A673 (cell line): Measurements from ENCODE around the gene TAF3. TPM values are rescaled to one million over a fixed set of nuclear protein-coding genes. Genes with fewer than 3 reads are reported as not detected.

Source experiments
- BruUV-seq: library from RNA; stranded (reverse); fragments of 400-500 nt; replicated peaks from 2 replicates; lab custom pipeline; 2021; lab: Mats Ljungman, UMichigan
- CTCF ChIA-PET: fragments of 300-600 bp; sonication (Branson Sonifier 250); formaldehyde crosslinking; loops from one replicate; lab custom pipeline; 2022; ENCODE audit warnings: antibody characterized with exemption; lab: Charles Lee
- POLR2A ChIA-PET: fragments of 300-600 bp; sonication (Branson Sonifier 250); formaldehyde crosslinking; loops from one replicate; lab custom pipeline; 2022; ENCODE audit warnings: antibody characterized with exemption; ENCODE audit not compliant: low non-redundant PET; lab: Charles Lee
- DNase-seq: peaks from one replicate; pipeline ENCODE4 v3.0.0-alpha.2; 2015; ENCODE audit warnings: low spot score
- H3K27ac ChIP-seq: fragments of 200-600 bp; sonication (generic); 2 replicates; pipeline ENCODE4 v1.5.1; 2016; ENCODE audit warnings: mixed run types, low read depth, mild to moderate bottlenecking, mixed read lengths, antibody characterized with exemption, low read length; ENCODE audit not compliant: poor library complexity, severe bottlenecking
- H3K27me3 ChIP-seq: fragments of 200-600 bp; sonication (generic); replicated peaks from 2 replicates; pipeline ENCODE4 v1.6.1; 2017; ENCODE audit warnings: mixed run types, low read depth, mild to moderate bottlenecking, mixed read lengths, antibody characterized with exemption, low read length; ENCODE audit not compliant: insufficient read depth, poor library complexity
- H3K36me3 ChIP-seq: fragments of 200-600 bp; sonication (generic); 2 replicates; pipeline ENCODE4 v1.6.1; 2016; ENCODE audit warnings: mixed run types, mild to moderate bottlenecking, mixed read lengths, antibody characterized with exemption, low read length; ENCODE audit not compliant: insufficient read depth, poor library complexity, severe bottlenecking
- H3K4me1 ChIP-seq: fragments of 200-600 bp; sonication (generic); 2 replicates; pipeline ENCODE4 v1.6.1; 2017; ENCODE audit warnings: mixed run types, mild to moderate bottlenecking, mixed read lengths, antibody characterized with exemption, low read length; ENCODE audit not compliant: insufficient read depth, poor library complexity, severe bottlenecking
- H3K4me3 ChIP-seq: fragments of 200-600 bp; sonication (generic); 2 replicates; pipeline ENCODE4 v1.5.1; 2016; ENCODE audit warnings: low read depth, mixed run types, mild to moderate bottlenecking, mixed read lengths, low read length; ENCODE audit not compliant: poor library complexity, severe bottlenecking
- H3K9me3 ChIP-seq: fragments of 200-600 bp; sonication (generic); 2 replicates; pipeline ENCODE4 v1.6.1; 2016; ENCODE audit warnings: mixed run types, low read depth, mild to moderate bottlenecking, mixed read lengths, antibody characterized with exemption, low read length; ENCODE audit not compliant: poor library complexity, severe bottlenecking
- CTCF ChIP-seq: fragments of 300-800, 200-600 bp; sonication (generic); conservative IDR thresholded peaks from 2 replicates; pipeline ENCODE4 v1.5.1; 2017; ENCODE audit warnings: low read depth, mild to moderate bottlenecking, antibody characterized with exemption, low read length, moderate library complexity, mixed read lengths
- EZH2 ChIP-seq: fragments of 200-600 bp; sonication (generic); IDR thresholded peaks from 2 replicates; pipeline ENCODE4 v1.6.1; 2017; ENCODE audit warnings: borderline replicate concordance, low read depth, mild to moderate bottlenecking, mixed read lengths, antibody characterized with exemption, low read length; ENCODE audit not compliant: poor library complexity, severe bottlenecking
- intact Hi-C: fragments of 100-400 bp; cut with micrococcal nuclease; formaldehyde crosslinking; loops from one replicate; pipeline ENCODE4 v1.10.0; 2022; ENCODE audit not compliant: unreplicated experiment
- total RNA-seq: library from RNA; stranded (reverse); gene quantifications from 2 replicates; pipeline ENCODE4 v1.2.3, GENCODE V29; 2021

TAF3 gene
- total RNA-seq, 1 experiment from 2014 or later = 14.0 TPM

- H3K4me1 ChIP-seq = peaks cover 10% of the 10 kb centered on the region
- CTCF ChIA-PET = no interaction called here
Observed at GRCh38 chr10:7956508-7956907, 138.2 kb downstream of the TAF3 start.

GRCh38 chr10:7957591-7957990, 139.3 kb downstream of the TAF3 start:
- Histone ChIP-seq H3K4me1 (peaks cover 10% of the 10 kb centered on the region), H3K4me3 (no peak overlapping the region), H3K9me3 (no peaks in the 10 kb centered on the region), H3K27me3 (no peaks in the 10 kb centered on the region), H3K36me3 (no peaks in the 10 kb centered on the region), H3K27ac (no peak overlapping the region)
- intact Hi-C loops = no loop called here
- no TSS peak for BruUV-seq
- no peak for TF ChIP-seq EZH2
- TF ChIP-seq CTCF = no peak
- DNase-seq = no peak
- ChIA-PET CTCF (no interaction called here), POLR2A (no interaction called here)

More at GRCh38 chr10:7956508-7956907, 138.2 kb downstream of the TAF3 start:
- peak; percentile 30 for DNase-seq
- no peaks in the 10 kb centered on the region for H3K27me3 ChIP-seq
- POLR2A ChIA-PET = no interaction called here
- BruUV-seq = no TSS peak
- H3K4me3 ChIP-seq = no peak overlapping the region
- intact Hi-C loops = no loop called here
- H3K9me3 ChIP-seq = no peaks in the 10 kb centered on the region
- H3K36me3 ChIP-seq = no peaks in the 10 kb centered on the region
- TF ChIP-seq EZH2 = no peak
- TF ChIP-seq CTCF = no peak
- no peak overlapping the region for H3K27ac ChIP-seq

- Histone ChIP-seq H3K4me1 (peaks cover 10% of the 10 kb centered on the region), H3K27ac (no peak overlapping the region), H3K9me3 (no peaks in the 10 kb centered on the region), H3K27me3 (no peaks in the 10 kb centered on the region), H3K36me3 (no peaks in the 10 kb centered on the region), H3K4me3 (no peak overlapping the region)
- ChIA-PET POLR2A (no interaction called here), CTCF (no interaction called here)
- BruUV-seq = no TSS peak
- TF ChIP-seq EZH2 (no peak), CTCF (no peak)
- intact Hi-C loops = no loop called here
- DNase-seq = no peak
Observed at GRCh38 chr10:7958442-7958841, 140.1 kb downstream of the TAF3 start.
